ENCODE data around the gene ZNF200.

The ZNF200 gene

GRCh38 chr16:3252967-3253366, 18.0 kb upstream of the ZNF200 start:
- DNase-seq: peak in 1 of 2 experiments; percentile 56

GRCh38 chr16:3249451-3249850, 14.5 kb upstream of the ZNF200 start:
- DNase-seq: no peak

GRCh38 chr16:3249020-3249419, 14.1 kb upstream of the ZNF200 start:
- no peak for DNase-seq

GRCh38 chr16:3248596-3248995, 13.6 kb upstream of the ZNF200 start:
- no peak for DNase-seq

GRCh38 chr16:3246876-3247275, 11.9 kb upstream of the ZNF200 start:
- DNase-seq: no peak

- DNase-seq: no peak
Observed at GRCh38 chr16:3246002-3246401, 11.0 kb upstream of the ZNF200 start.

GRCh38 chr16:3243882-3244281, 8.9 kb upstream of the ZNF200 start:
- DNase-seq: no peak

- no peak for DNase-seq
Observed at GRCh38 chr16:3242709-3243108, 7.8 kb upstream of the ZNF200 start.

GRCh38 chr16:3241761-3242160, 6.8 kb upstream of the ZNF200 start:
- DNase-seq: no peak

- no peak for DNase-seq
Observed at GRCh38 chr16:3235856-3236669, 1.1 kb upstream of the ZNF200 start.

GRCh38 chr16:3234543-3234856, 458 bp downstream of the ZNF200 start:
- DNase-seq: no peak

GRCh38 chr16:3223913-3224515, 10.9 kb downstream of the ZNF200 start:
- DNase-seq: no peak

- no peak for DNase-seq
Observed at GRCh38 chr16:3220839-3221238, 14.1 kb downstream of the ZNF200 start.

- no peak for DNase-seq
Observed at GRCh38 chr16:3216263-3216640, 18.7 kb downstream of the ZNF200 start.

- DNase-seq: no peak
Observed at GRCh38 chr16:3215601-3216262, 19.2 kb downstream of the ZNF200 start.

- DNase-seq: no peak
Observed at GRCh38 chr16:3214904-3215600, 19.9 kb downstream of the ZNF200 start.

- no peak for DNase-seq
Observed at GRCh38 chr16:3212567-3212966, 22.4 kb downstream of the ZNF200 start.

GRCh38 chr16:3212006-3212405, 23.0 kb downstream of the ZNF200 start:
- DNase-seq: no peak

- no peak for DNase-seq
Observed at GRCh38 chr16:3207086-3207953, 27.6 kb downstream of the ZNF200 start.

GRCh38 chr16:3205939-3206338, 29.0 kb downstream of the ZNF200 start:
- DNase-seq: peak in 1 of 2 experiments; percentile 9

GRCh38 chr16:3202903-3203539, 31.9 kb downstream of the ZNF200 start:
- no peak for DNase-seq
